A673 (cell line): ENCODE measurements around the gene EEIG2.

Experiments used
- CTCF ChIP-seq: fragments of 300-800, 200-600 bp; sonication (generic); conservative IDR thresholded peaks from 2 replicates; pipeline ENCODE4 v1.5.1; 2017; ENCODE audit warnings: low read depth, mild to moderate bottlenecking, antibody characterized with exemption, low read length, moderate library complexity, mixed read lengths
- EZH2 ChIP-seq: fragments of 200-600 bp; sonication (generic); IDR thresholded peaks from 2 replicates; pipeline ENCODE4 v1.6.1; 2017; ENCODE audit warnings: borderline replicate concordance, low read depth, mild to moderate bottlenecking, mixed read lengths, antibody characterized with exemption, low read length; ENCODE audit not compliant: poor library complexity, severe bottlenecking

GRCh38 chr1:108572182-108572581 lies 12.3 kb downstream of the EEIG2 start:
- TF ChIP-seq CTCF (no peak), EZH2 (no peak)
